H1 (cell line): ENCODE measurements around the gene TAX1BP1. TPM values are rescaled to one million over a fixed set of nuclear protein-coding genes. Genes with fewer than 3 reads are reported as not detected.

Source experiments
- ATF2 ChIP-seq: IDR thresholded peaks from 2 replicates; pipeline ENCODE4 v1.6.1; 2012; ENCODE audit warnings: low read length, inconsistent platforms
- CHD7 ChIP-seq: fragments of 300-600 bp; sonication (generic); IDR thresholded peaks from 2 replicates; pipeline ENCODE4 v1.7.1; 2012; ENCODE audit warnings: low read length, moderate library complexity, mild to moderate bottlenecking, inconsistent platforms; ENCODE audit not compliant: insufficient replicate concordance
- JUN ChIP-seq: IDR thresholded peaks from 2 replicates; pipeline ENCODE4 v1.6.1; 2011; ENCODE audit warnings: low read depth, mild to moderate bottlenecking, improper control_type of control experiment, low read length
- SAP30 ChIP-seq: fragments of 300-600 bp; sonication (generic); IDR thresholded peaks from 2 replicates; pipeline ENCODE4 v1.7.1; 2012; ENCODE audit warnings: low read length, moderate library complexity, mild to moderate bottlenecking, inconsistent platforms; ENCODE audit not compliant: insufficient read depth, insufficient replicate concordance
- SIRT6 ChIP-seq: IDR thresholded peaks from one replicate; pipeline ENCODE4 v1.7.1; 2012; ENCODE audit warnings: low read length, inconsistent platforms
- TAF1 ChIP-seq: IDR thresholded peaks from 2 replicates; pipeline ENCODE4 v1.6.1; 2011; ENCODE audit warnings: mild to moderate bottlenecking, low read depth, low read length
- polyA plus RNA-seq, 7 experiments: library from polyadenylated mRNA; depleted of rRNA in 3 of 7; stranded (reverse) in 5 of 7; unstranded in 2 of 7; fragments of >200 nt in 5 of 7; fragments of 200-250 nt in 2 of 7; gene quantifications; 1 replicate in 5 of 7; 2 replicates in 1 of 7; 4 replicates in 1 of 7; pipeline versions ENCODE4 v1.2.1 to v1.2.3, GENCODE V29; 2011 to 2013; ENCODE audit warnings: missing spikeins in 2 of 7, mixed read lengths in 2 of 7
- total RNA-seq: library from RNA; stranded (reverse); fragmentation: NEBNext Ultra II Directional; extraction: Animal tissue kit (Norgen Biotek cat#: 25700); gene quantifications from 2 replicates; pipeline ENCODE4 v1.2.1, GENCODE V29; 2021

Gene TAX1BP1
- total and polyA plus RNA-seq, 2 of the 8 experiments (the other 6 are each of a cell fraction or from before 2014, with no cell fraction given): 56.0 to 62.7 TPM

GRCh38 chr7:27750316-27750715 lies 10.4 kb downstream of the TAX1BP1 start (continued):
- TF ChIP-seq CHD7 (no peak), SIRT6 (no peak), TAF1 (no peak), ATF2 (no peak), JUN (no peak), SAP30 (no peak)
